ENCODE data around the gene HTRA3.

HTRA3 gene

GRCh38 chr4:8297691-8298485 lies 28.3 kb downstream of the HTRA3 start:
- DNase-seq = no peak

DNA sequence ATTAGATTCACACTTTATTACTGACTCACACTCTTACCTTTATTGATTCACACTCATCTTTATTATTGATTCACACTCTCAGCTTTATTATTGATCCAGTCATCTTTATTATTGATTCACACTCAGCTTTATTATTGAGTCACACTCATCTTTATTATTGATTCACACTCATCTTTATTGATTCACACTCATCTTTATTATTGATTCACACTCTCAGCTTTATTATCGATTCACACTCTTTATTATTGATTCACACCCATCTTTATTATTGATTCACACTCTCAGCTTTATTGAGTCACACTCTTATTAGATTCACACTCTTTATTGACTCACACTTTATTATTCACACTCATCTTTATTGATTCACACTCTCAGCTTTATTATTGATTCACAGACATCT lies 31.3 kb downstream of the HTRA3 start:
- DNase-seq = peak; percentile 26

GRCh38 chr4:8301851-8302730 lies 32.5 kb downstream of the HTRA3 start:
- DNase-seq = no peak

- no peak for DNase-seq
Measured at GRCh38 chr4:8303081-8303480, 33.5 kb downstream of the HTRA3 start.

DNA sequence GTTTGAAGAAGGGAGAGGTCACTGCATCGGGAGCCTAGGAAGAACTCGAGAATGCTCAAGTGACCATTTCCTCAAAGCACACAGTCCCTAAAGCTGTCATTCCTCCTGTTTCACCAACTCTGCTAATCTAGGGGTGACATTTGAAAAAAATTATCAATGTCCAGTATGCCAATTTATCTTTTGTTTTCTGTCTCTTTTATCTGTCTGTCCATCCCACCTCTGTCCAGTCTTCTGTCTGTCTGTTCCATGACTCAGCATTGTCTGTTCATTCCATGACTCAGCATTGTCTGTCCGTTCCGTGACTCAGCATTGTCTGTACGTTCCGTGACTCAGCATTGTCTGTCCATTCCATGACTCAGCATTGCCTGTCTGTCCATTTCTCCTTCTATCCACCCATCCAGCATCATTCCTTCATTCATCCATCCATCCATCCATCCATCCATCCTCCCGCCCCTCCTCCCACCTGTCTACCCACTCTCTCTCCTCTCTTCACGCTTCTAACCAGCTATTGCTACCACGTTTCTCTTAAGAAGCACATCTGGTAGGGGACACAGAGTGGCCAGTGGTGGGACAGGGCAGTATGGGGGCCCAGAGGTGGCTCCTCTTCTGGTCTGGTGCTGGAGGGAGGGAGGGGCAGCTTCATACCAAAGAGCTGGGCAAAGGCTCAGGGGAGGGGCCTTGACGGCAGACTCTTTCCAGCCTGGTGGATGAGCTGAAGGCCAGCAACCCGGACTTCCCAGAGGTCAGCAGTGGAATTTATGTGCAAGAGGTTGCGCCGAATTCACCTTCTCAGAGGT lies 34.1 kb downstream of the HTRA3 start:
- peak; percentile 45 for DNase-seq

DNA sequence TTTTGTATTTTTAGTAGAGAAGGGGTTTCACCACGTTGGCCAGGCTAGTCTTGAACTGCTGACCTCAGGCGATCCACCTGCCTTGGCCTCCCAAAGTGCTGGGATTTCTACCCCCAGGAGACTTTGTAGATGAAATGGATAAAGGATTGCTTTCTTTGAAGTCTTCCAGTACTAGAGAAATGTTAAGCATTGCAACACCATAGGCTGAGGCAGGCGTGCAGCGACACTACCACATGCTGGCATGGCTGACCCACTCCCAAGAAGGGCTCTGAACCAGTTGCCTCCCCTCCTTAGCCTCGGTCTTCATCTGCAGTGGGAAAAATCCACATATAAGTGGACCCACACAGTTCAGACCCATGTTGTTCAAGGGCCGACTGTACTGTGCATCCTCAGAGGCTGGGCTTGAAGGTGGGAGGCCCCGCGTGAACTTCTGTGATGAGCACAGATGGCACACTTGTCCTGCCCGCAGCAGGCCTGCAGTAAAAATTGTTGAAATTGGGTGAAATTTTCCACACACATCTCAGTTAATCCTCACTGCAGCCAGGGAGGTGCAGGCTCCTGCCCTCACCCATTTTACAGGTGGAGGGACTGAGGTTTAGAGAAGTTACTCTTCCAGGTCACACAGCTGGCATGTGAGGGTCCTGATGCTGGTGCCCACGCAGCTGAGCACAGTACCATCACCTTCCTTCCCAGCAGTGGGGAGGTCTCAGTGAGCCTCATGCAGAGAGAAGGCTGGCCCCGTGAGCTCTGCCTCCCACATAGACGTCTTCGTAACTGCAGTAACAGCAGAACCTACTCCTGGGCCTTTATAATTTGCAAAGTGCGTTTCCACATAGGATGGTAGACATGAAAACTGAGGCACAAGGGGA lies 35.5 kb downstream of the HTRA3 start:
- DNase-seq = no peak

GRCh38 chr4:8305851-8306471 lies 36.4 kb downstream of the HTRA3 start:
- DNase-seq = no peak

GRCh38 chr4:8306511-8307021 lies 37.0 kb downstream of the HTRA3 start:
- DNase-seq = peak; percentile 19

GRCh38 chr4:8307121-8307520 lies 37.6 kb downstream of the HTRA3 start:
- DNase-seq = no peak

DNA sequence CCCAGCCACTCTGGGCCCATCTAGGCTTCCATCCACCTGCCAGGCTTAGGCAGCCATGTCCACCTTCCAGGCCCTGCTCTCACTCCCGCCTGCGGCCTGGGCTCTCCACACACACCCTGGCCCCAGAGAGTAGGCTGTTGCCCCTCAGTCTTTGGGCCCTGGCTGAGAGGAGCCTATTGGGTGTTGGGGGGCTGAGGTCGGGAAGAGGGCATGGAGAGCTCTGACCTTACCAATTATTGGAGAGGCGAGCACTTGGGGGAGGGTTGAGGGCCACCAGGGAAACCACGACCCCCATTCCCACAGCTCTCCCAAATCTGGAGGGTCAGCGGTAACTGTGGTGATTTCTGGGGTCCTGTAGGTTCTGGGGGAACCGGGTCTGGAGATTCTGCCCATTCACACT lies 38.2 kb downstream of the HTRA3 start:
- no peak for DNase-seq

DNA sequence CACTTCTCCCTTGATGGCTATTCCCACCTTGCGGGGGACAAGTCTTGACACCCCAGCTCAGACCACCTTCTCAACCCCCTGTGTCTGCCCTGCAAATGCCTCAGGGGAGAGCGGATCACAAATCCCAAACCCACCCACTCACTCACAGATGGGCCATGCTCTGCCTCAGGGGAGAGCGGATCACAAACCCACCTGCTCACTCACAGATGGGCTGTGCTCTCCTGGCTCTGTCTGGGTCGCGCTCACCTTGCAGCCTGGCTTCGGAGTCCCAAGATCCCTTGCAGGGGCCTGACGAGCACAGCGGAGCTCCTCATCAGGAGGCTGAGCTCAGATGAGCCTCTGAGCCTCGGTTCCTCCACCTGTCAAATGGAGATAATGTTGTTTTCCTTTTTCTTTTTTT lies 38.6 kb downstream of the HTRA3 start:
- DNase-seq = no peak

DNA sequence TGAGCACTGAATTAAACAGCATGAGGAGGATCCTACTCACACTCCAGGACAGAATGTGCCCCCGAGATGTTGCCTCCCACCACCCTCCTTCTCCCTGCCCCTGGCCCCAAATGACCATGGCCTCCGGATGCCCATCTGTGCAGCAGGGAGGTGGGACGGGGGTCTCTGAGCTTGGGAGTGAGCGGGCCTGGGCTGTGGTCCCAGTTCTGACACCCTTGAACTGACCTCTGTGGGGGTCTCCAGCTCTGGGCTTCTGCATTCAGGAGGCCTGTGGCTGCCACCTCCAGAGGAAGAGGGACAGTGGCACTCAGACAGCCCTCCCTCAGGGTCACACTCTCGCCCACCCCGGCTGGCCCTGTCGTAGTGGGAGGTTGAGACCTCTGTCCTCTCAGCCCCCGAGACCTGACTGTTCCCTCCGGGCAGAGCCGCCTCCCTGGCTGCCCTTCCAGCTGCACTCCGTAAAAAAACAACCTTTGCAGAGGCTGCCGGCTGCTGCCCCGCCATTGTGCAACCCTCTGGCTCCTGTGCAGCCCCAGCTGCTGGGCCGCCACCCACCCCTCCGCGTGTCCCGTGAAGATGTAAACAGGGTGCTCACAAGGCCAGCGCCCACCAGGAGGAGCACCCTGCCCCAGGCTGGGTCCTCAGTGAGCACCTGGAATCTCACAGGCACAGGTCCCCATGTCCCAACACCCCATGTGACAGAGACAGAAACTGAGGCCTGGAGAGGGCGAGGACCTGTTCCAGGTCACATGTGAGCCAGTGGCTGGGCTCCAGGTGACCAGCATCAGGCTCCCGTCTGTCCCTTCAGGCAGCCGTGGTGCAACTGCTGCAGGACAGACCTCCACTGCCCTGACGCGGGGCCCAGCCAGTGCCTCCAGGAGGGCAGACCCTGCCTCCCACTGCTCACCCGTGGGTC lies 39.6 kb downstream of the HTRA3 start:
- no peak for DNase-seq

- DNase-seq = no peak
Measured at GRCh38 chr4:8310306-8310705, 40.8 kb downstream of the HTRA3 start.

DNA sequence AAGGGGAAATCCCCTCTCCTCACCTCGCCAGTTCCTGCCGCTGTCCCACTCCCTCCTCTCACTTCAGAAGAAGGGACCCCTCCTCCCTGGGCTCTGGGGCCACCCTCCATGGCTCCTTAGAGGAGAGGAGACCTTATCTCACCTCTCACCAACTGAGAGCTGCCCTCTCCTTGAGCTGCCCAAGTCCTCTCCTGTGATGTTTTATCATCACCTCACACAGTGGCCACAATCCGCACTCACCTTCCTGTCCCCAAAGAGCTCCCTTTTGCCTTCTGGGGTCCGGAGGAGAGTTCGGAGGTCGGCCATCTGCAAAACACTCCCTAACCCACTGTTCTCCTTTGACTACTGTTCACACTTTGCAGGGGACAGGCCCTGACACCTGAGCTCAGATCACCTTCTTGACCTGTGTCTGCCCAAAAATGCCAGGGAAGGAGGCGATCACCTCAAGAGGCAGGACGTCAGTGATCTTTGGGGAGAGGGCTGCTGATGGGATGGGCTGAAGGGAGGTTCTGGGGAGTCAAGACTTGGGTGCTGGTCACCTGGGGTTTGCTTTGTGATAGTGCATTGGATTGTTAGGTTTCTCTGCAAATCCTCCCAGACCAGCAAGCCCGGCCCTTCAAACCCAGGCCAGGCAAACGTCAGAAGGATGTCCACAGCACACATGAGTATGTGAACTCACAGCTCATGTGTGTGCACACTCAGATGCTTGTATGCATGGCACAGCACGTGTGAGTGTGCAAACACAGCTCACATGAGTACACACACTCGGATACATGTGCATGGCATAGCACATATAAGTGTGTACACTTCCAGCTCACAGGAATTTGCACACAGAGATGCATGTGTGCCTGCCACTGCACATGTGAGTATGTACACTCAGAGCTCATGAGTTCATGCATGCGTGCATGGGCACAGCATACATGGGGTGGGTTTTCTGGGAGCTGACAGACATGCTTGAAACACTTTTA lies 41.8 kb downstream of the HTRA3 start:
- DNase-seq = no peak

DNA sequence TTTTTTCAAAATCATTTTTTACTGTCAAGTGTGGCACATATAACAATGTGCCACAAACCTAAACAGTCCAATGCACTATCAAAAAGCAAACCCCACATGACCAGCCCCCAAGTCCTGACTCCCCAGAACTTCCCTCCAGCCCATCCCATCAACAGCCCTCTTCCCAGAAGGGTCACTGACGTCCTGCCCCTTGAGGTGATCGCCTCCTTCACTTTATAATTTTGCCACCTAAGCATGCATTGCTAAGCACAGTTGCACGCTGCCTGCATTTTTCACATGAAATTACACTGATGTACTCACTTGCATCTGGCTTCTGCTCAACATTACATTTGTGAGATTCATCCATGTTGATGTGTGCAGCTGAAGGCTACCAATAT lies 42.5 kb downstream of the HTRA3 start:
- no peak for DNase-seq

GRCh38 chr4:8312976-8313375 lies 43.4 kb downstream of the HTRA3 start:
- DNase-seq = no peak

- no peak for DNase-seq
Measured at GRCh38 chr4:8314691-8315255, 45.2 kb downstream of the HTRA3 start.

DNA sequence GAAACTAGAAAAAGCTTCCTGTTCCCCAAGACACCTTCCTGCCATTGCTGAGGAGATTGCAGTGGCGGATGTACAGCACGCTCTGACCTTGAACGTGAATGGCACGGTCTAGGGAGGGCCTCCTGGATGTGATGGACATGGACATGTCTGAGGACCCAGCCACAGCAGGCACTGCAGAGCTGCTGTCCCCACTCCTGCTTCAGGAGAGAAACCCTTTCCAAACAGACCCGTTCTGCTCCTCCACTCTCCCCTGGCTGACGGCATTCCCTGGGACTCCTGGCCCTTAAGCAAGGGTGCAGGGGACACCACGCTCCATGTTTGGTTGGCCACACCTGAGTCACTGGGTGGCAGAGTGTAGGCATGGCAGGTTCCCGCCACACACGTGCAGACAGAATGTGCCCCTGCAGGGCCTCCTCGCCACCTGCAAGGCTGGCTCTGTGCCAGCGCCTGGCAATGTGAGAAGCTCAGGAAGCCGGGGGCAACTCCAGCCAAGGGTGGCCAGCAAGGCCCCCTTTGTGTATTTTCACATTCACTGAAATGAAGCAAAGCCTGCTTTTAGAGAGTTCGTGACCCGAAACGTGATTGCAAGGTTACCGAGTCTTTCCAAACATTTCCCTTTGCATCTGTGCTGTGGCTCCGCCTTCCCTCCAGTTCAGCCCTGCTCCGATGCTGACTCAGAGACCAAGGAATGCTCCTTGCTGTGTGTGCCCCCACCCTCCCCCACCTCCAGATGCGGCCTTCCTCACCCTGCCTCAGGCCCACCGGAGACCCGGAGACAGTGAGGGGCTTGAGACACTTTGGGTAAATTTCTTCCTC lies 46.1 kb downstream of the HTRA3 start:
- DNase-seq = peak; percentile 87

Measured in eye (tissue), 1 donor.